GM19023 (cell line): Measurements from ENCODE around the gene ZNF277.

Experiments used
- ATAC-seq: cut with Tn5 transposase; IDR thresholded peaks from one replicate; pipeline ENCODE4 v1.9.1; 2021; ENCODE audit warnings: mild to moderate bottlenecking, moderate library complexity; ENCODE audit not compliant: unreplicated experiment

The ZNF277 gene

DNA sequence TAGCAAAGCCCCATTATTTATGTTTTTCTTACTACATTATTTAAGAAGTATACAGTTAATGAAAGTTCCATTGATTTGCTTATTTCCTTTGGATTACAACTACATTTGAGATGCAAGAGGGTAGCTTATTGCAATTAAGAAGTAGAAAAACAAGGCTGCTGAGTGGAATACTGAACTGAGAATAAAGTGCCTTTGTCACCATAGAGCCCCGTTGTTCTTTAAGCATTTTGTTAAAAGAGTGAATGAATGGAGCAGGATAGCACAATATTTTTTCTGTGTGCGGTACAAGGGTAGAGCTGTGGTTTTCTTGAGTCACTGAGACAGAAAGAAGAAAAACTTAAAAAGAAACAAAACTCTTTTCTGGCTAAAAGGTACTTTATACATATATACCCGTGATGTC, 45.6 kb downstream of the ZNF277 start:
- no peak for ATAC-seq

DNA sequence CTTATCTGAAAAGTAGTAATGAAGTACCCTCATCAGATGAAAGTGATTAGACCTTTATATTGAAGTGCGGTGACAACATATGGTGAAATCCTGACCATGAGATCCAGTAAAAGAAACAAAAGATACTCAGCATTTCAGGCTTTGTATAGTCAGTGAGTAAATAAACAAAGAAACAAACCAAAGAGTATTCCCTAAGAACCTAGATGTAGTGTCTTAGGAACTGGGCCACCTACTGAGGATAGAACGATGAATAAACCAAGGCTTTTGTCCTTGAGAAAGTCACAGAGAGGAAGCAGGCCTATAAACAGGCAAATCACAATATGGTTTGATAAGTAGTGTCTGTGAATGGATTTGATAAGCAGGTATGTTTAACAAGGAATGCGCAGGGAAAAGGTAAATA, 46.2 kb downstream of the ZNF277 start:
- no peak for ATAC-seq

DNA sequence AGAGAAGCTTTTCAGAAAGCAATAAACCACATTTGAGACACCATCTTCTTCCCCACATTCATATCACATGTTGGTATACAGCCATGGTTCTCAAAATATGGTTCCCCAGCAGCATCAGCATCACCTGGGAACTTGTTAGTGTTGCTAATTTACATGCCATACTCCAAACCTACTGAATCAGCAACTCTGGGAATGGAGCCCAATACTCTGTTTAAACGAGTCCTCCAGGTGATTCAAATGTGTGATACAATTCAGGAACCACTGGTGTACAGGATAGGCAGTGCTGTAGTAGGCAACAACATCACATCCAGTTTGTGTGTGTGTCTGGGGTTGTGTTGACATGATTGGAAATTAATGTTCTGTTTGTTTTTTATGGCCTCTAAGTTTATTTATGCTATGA, 47.7 kb downstream of the ZNF277 start:
- no peak for ATAC-seq

DNA sequence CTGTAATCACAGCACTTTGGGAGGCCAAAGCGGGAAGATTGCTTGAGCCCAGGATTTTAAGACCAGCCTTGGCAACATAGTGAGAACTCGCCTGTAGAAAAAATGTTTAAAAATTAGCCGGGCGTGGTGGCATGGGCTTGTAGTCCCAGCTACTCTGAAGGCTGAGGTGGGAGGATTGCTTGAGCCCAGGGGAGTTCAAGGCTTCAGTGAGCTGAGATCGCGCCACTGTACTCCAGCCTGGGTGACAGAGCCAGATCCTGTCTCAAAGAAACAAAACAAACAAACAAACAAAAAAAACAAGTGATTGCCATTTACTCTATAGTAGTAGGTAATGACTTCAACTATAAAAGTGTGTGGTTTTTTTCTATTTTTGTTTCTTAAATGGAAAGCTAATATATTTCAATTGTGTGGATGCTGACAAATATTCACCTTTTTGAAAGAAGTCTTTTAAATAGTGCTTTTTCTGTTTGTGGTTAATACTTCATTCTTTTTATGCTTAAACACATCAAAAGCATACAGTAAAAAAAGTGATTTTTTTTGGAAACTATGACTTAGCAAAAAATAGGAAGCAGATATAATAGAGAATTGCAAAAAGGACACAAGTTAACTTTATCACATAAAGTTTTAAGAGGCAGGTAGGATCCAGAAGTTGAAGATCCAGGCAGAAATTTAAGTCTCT, 48.4 kb downstream of the ZNF277 start:
- no peak for ATAC-seq

DNA sequence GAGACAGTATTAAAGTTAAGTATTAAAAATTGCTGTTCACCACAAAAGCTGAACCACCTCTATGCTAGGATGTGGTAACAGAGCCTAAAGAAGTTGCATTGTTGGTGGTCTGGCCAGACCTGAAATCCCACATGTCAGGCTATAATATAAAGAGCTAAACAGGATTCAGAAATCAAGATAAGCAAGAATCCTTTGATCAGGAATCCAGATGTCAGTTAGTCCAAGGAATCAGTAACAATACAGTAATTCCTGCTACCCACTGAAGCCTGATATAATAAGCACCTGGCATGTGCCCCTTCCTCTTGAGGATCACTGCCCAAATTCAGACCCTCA, 48.9 kb downstream of the ZNF277 start:
- no peak for ATAC-seq

DNA sequence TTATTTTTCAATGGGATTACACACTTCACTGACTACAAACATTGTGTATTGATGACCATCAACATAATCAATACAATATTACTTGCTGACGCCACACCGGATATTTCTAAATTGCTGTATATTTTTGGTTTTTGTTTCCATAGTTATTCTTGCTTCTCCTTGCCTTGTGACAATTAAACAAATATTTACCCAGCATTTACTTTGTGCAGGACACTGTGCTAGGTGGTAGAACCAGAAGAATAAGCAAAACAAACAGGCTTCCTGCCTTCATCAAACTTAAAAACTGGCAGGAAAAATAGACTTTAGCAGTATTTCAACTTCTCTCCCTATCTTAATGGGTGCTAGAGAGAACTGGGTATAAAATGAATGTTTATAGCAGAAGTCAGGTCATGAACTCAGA, 50.6 kb downstream of the ZNF277 start:
- ATAC-seq = no peak

DNA sequence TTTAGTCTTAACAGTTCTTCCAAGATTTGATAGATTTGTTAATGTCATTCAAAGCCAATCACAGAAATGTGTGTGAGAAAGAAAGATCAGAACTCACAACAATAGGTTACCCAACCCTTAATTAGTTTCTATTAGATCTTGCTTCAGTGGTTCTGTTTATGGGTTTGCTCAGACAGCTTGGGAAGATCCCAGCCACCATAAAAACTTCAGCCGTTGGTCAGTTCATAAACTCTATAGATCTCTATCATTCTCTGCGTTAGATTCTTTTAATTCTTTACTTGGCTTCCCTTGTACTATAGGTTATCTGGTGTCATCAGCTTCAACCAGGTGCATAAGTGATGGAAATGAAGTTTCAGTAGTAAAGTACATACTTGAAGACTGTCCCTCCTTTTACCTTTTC, 54.4 kb downstream of the ZNF277 start:
- no peak for ATAC-seq

DNA sequence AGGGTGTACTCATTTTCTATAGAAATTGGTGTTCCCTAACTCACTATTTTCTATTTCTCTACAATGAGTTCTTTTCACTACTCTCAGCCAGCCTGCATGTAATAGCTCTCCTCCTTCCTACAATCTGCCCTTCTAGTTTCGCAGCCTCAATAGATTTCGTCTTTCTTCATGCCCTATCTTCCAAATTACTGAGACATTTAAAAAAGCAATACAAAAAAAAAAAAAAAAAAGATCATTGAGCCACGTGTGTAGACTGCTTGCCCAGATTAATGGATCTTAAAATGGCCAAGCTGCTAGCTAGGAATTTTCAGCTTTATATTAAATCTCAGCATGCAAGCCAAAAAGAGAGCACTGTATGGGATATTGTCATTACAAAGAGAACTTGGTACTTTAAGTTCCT, 55.5 kb downstream of the ZNF277 start:
- no peak for ATAC-seq

DNA sequence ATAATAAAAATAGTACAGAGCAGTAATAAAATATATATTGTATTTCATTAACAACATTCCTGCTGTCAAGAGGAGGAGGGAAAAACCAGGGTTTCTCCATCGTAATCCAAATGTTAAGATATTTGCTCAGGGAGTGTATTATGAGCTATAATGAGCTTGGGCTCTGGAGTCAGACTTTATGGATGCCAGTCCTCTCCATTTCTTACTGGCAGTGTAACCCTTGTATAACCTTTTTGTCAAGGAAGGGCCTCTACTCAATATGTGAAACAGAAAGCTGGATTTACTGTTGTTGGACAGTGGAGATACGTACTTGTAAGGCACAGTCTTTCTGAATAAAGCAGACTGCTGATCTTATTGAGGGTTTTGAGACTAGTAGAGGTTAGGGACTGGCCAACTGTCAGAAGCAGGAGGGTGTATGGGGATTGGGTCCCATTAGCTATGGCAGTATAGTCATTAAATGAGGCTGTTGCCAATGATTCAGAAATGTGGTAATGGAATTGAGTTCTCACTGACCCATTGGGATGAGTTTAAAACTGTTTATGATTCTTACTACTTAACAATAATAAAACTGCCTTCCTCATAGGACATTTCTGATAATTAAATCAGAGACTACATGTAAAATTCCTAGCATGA, 56.5 kb downstream of the ZNF277 start:
- no peak for ATAC-seq

DNA sequence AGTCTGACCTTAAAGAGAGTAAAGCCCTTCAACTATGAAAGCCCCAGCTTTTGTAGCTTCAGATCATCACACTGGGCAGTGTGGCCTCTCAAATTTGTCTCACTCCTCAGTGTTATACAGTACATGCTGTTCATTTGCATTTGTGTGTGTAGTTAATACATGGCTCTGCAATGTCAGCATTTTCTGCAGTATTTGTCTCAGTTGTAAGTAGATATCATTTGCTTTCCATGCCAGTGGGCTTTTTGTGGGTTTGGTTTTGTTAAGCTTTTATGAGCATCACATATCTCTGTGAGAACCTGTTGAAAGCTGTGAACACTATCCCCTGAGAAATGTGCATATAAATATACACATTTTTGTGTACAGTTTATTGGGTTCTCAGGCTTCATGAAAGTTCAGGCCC, 57.0 kb downstream of the ZNF277 start:
- no peak for ATAC-seq

DNA sequence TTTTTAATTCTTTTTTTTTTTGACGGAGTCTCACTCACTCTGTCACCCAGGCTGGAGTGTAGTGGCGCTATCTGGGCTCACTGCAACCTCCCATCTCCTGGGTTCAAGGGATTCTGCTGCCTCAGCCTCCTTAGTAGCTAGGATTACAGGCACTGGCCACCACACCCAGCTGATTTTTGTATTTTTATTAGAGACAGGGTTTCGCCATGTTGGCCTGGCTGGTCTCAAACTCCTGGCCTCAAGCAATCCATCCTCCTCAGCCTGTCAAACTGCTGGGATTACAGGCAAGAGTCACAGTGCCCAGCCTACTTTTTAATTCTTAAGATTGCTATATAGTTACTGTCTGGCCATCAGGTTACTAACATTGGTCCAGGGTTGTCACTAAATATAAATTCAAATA, 59.6 kb downstream of the ZNF277 start:
- ATAC-seq = no peak

DNA sequence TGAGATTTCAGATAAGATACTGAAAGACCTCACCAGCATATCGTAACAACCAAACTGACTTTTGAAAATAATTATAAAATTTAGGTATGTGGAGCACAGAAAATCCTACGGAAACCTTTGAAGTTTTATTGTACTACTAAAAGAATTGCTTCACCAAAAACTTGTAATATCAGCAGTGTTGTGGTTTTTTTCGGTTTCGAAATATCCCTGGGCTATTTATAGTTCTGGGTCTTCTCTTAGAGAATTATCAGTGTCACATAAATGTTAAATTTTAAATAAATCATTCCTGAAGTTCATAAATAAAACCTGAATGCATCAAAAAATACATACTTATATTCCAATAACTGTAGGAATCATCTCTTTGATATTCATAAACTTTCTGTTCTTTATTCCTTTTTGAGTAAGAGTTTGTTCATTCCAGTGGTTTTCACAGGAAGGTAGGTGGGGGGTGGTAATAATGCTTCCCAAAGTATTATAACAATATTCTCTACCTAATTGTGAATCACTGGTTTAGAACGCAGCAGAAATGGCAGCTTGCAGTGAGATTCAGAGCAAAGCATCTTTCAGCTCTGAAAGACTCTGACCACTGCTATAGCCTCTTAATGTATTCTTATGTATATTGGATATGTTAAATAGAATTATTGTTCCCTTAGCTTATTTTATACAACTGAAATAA, 60.2 kb downstream of the ZNF277 start:
- no peak for ATAC-seq

DNA sequence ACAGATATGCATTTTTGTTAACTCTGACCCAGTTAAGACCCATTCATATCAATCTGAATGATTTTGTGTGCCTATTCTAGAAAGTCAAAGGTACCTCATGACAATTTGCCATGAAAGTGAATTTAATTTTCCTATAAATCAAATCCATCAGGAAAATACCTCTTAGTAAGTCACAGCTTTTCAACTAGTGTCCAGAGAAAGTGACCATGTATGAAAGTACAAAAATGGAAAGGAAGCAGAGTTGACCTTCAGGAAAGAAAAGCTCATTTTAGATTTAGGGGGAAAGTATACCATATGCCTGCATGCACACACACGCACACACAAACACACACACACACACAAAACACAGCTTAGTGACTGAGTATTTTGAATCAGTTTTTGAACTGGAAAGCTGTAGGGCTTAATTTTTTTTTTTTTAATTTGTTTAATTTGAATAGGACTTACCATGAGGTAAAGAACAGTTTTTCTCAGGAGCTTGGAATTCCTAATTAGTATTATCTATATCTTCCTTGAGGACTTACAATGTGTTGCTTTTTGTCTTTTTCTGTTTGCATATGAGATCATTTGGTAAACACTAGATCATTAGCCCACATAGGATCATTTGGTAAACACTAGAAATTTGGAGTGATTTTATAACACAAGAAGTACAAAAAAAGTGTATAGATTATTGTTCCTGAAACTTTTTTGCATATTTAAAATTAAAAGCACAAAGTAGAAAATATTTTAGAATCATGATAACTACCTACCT, 61.6 kb downstream of the ZNF277 start:
- ATAC-seq = no peak

DNA sequence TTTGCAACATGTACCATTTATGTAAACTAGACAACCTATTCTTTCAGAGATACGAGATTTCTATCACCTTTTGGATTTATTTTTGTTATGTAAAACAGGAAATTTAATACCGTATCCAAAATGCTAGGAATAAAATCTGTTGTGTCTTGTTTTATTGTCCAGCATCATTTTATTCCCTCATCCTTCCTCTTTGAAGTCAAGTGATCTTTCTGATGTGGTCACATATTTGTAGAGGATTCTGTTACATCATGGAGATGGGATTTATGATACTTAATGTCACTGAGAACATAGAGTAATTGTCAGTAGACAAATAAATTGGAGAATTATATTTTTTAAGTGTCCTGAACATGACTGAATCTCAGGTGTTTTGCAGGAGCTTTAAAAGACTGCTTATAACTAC, 64.7 kb downstream of the ZNF277 start:
- no peak for ATAC-seq

DNA sequence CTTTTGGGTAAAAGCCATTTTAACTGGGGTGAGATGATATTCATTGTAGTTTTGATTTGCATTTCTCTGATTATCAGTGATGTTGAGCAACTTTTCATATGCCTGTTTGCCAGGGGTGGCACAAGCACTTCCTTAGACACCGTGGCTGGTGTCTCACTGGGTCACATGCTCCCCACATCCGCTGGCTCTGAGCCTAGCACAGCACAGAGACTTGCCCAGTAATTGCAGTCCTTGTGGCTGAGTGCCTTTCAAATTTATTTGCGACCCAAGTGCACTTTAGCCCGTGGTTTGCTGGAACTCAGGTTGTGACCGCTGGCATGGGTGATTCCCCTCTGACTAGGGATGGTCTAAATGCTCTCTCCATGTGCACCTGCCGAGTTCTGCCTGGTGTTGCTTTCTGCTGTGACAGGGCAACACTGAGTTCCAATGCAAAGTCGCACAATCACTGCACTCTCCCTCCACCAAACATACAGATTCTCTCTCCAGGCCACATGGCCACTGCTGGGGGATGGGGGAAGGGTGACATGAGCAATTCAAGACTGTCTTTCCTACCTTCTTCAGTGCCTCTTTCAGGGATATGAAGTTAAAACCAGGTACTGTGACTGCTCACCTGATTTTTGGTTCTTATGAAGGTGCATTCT, 66.5 kb downstream of the ZNF277 start:
- no peak for ATAC-seq

DNA sequence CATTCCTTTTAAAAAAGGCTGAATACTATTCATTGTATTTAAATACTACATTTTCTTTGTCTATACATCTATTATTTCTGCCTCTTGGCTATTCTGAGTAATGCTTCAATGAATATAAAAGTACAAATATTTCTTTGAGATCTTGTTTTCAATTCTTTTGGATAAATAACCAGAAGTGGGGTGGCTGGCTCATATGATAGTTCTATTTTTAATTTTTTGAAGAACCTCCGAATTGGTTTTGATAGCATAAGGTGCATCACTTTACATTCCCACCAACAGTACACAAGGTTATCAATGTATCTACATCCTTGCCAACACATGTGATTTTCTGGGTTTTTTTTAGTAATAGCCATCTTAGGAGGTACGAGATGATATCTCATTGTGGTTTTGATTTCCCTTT, 72.5 kb downstream of the ZNF277 start:
- ATAC-seq = no peak

DNA sequence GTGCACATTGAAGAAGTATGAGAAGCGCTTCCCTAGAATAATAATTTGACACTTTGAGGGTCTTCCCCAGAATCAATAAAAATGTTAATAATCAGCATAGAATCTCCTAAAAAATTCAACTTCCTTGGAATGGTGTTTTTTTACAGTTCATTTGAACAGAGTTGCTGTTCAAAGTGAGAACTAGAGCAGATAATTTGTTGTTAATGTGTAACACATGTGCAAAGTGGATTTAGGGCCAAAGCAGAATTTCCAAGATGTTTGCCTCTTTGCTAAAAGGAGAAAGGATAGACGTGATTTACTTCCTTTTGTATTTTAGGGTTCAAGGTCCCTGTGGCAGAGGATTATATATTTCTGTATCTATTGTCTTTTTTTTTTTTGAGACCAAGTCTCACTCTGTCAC, 73.8 kb downstream of the ZNF277 start:
- no peak for ATAC-seq

DNA sequence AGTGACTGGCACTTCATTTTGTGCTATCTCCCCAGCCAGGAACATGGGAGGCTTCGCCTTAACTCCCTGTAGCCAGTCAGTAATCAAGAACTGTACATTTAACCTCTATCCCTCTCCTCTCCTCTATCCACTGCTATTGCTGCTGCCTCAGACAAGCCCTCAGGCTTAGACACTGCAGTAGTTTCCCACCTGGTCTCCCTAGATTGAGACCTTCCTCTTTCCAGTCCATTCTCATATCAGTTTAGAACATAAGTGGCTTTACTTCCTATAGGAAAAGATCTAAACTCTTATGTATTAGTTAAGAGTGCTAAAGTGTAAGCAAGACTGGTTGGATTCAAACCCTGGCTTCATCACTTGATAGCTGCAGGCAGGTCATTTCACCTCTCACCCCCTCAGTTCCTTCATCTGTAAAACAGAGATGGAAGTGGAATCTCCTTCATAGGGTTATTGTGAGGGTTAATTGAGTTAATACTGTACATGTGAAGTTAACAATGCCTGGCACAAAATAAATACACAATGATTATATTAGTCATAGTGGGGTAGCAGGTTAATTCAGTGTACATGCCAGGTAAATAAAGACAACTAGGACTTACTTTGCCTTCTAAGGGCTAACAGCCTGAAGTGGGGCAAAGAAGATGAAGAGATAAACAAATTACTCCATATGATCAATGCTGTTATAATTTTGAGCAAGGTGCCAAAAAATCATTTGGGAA, 76.1 kb downstream of the ZNF277 start:
- ATAC-seq = no peak

DNA sequence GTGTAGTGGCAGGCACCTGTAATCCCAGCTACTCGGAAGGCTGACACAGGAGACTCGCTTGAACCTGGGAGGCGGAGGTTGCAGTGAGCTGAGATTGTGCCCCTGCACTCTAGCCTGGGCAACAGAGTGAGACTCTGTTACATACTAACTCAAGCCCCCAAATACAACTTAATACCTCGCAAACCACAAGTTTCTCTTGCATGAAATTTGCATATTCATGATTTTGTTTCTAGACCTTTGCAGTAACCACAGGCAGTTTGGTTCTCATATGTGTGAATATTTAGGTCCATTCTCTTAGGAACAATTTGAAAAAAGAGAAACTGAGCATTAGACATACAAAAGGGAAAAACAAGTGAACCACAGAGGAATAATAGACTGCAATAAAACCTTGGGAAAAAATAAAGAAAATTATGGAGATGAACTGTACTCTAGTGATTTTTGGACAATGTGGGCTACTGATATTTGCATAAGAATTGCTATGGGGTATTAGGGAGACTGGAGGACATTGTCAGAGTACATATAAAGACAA, 77.0 kb downstream of the ZNF277 start:
- ATAC-seq = peak; percentile 42

DNA sequence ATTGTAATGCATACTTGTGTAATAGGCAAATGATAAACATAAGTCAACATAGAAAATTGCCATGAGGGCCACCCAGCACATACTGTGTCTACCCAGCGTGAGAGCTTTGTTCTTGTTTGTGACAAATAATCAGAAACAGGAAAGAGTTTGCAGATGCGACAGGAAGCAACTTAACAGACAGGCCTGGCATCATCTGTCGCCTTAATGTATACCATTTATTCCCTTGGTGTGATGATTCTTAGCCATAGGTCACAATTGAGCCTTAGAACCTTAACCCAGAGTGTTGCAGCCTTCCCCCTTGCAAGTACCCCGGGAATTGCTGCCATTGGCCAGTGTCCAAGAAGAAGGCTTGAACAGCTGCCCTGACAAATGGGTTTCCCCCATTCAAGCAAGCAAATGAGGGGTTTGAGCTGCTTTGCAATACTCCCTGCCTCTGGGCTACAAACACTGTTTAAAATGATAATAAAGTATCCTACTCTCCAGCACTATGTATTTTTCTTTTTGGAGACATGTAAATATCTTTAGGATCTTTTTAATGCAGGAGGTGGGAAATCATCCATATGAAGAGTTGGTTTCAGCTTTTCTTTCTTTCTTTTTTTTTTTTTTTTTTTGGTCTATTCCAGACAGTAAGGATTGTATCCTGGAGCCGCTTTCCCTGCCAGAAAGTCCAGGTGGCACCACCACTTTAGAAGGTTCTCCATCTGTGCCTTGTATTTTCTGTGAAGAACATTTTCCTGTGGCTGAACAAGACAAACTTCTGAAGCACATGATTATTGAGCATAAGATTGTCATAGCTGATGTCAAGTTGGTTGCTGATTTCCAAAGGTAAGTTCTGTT, 80.0 kb downstream of the ZNF277 start:
- ATAC-seq = peak; percentile 78
